Sigmoid colon (tissue), 7 donors: ENCODE measurements around the gene WASHC4. TPM values are rescaled to one million over a fixed set of nuclear protein-coding genes. Genes with fewer than 3 reads are reported as not detected.

ENCODE experiments used
- DNase-seq: peaks from one replicate; pipeline ENCODE4 v3.0.0-alpha.2; 2019
- H3K27ac ChIP-seq, 4 donors: fragments of 200-600 bp; sonication (generic); one replicate each; pipeline ENCODE4 v1.5.1; 2016 to 2019; ENCODE audit warnings: mild to moderate bottlenecking in 1 of 4
- H3K27me3 ChIP-seq, 3 donors: fragments of 200-600 bp; sonication (generic); one replicate each; pipeline ENCODE4 v1.5.1; 2019; ENCODE audit warnings: mild to moderate bottlenecking in 1 of 3
- H3K36me3 ChIP-seq, 4 donors: fragments of 200-600 bp; sonication (generic); one replicate each; pipeline ENCODE4 v1.5.1; 2016 to 2019
- H3K4me1 ChIP-seq, 4 donors: fragments of 200-600 bp; sonication (generic); one replicate each; pipeline ENCODE4 v1.5.1; 2017 to 2019
- H3K4me3 ChIP-seq, 4 donors: fragments of 200-600 bp; sonication (generic); one replicate each; pipeline ENCODE4 v1.5.1; 2017 to 2019; ENCODE audit warnings: mild to moderate bottlenecking in 2 of 4, moderate library complexity in 1 of 4
- H3K9me3 ChIP-seq, 4 donors: fragments of 200-600 bp in 3 of 4; sonication (generic) in 3 of 4; one replicate each; pipeline versions ENCODE4 v1.5.1 to v1.6.1; 2013 to 2019
- CTCF ChIP-seq, 4 experiments: fragments of 450-650 bp in 3 of 4; fragments of 200-600 bp in 1 of 4; IDR thresholded peaks; one replicate each; pipeline ENCODE4 v1.5.1; 2016 to 2019; ENCODE audit warnings: antibody characterized with exemption in 4 of 4, mild to moderate bottlenecking in 3 of 4, moderate library complexity in 2 of 4
- EP300 ChIP-seq, 4 donors: sonication (generic); formaldehyde crosslinking; IDR thresholded peaks; one replicate each; pipeline ENCODE4 v1.6.1; 2017; ENCODE audit warnings: antibody characterized with exemption in 4 of 4
- POLR2A ChIP-seq, 2 donors: fragments of 450-650 bp; IDR thresholded peaks; one replicate each; pipeline ENCODE4 v1.6.1; 2016; ENCODE audit warnings: antibody characterized with exemption in 2 of 2, mild to moderate bottlenecking in 2 of 2, moderate library complexity in 2 of 2
- POLR2AphosphoS5 ChIP-seq, 4 donors: sonication (generic); formaldehyde crosslinking; IDR thresholded peaks; one replicate each; pipeline ENCODE4 v1.6.1; 2017; ENCODE audit warnings: antibody characterized with exemption in 4 of 4
- WGBS, 2 donors: extraction: QIAGEN DNeasy Blood & Tissue Kit; methylation state at CpG; one replicate each; pipeline ENCODE4 v1.1.7; 2013; 5-methylcytosine and 5-hydroxymethylcytosine counted together
- intact Hi-C: fragments of 100-400 bp; cut with DNase I; formaldehyde crosslinking; loops from one replicate; pipeline ENCODE4 v1.15.1; 2023
- polyA plus RNA-seq, 3 donors: library from polyadenylated mRNA; stranded (reverse); fragments of 200-250 nt; gene quantifications; one replicate each; pipeline ENCODE4 v1.2.3, GENCODE V29; 2013
- total RNA-seq, 4 donors: library from RNA; depleted of rRNA; stranded (reverse); fragments of >200 nt; gene quantifications; one replicate each; pipeline ENCODE4 v1.1.0, GENCODE V29; 2016
- donor health status: healthy with polysubstance abuse.
- donor health status: Bipolar disorder and iron deficiency.
- donor health status: healthy.

The WASHC4 gene
- total and polyA plus RNA-seq, 7 donors, result 9.6 to 64.3 (median 43.3) TPM

DNA sequence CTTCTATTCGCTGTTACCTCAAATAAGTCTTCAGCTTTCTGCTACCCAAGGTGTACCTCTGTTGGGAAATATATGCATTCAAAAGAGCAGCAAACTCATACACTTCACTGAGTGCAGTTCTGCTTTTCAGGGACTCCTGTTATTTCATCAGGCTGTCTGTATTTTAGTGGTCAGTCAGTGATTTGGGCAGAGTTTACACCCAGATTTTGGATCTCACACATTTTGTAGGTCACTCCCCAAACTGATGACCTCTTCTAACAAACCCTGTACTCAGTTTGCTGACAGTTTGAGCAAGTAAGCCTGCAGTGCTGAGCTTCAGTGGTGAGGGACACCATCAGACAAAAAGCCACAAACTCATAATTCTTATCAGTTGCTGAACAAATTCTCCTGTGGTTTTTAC is 8.2 kb upstream of the WASHC4 start:
- Histone ChIP-seq H3K4me3 (no peak overlapping the region), H3K9me3 (no peaks in the 10 kb centered on the region), H3K27me3 (no peaks in the 10 kb centered on the region), H3K36me3 (no peaks in the 10 kb centered on the region), H3K4me1 (no peaks in the 10 kb centered on the region), H3K27ac (no peak overlapping the region)
- intact Hi-C loops, result no loop called here
- TF ChIP-seq POLR2A (IDR thresholded peaks at IDR 0.05) (no peak), EP300 (IDR thresholded peaks at IDR 0.05) (no peak), CTCF (IDR thresholded peaks at IDR 0.05) (no peak), POLR2AphosphoS5 (IDR thresholded peaks at IDR 0.05) (no peak)
- DNase-seq, result no peak
- 92 to 93% methylated on average over 1 of the region's 1 CpG for WGBS, 2 donors

DNA sequence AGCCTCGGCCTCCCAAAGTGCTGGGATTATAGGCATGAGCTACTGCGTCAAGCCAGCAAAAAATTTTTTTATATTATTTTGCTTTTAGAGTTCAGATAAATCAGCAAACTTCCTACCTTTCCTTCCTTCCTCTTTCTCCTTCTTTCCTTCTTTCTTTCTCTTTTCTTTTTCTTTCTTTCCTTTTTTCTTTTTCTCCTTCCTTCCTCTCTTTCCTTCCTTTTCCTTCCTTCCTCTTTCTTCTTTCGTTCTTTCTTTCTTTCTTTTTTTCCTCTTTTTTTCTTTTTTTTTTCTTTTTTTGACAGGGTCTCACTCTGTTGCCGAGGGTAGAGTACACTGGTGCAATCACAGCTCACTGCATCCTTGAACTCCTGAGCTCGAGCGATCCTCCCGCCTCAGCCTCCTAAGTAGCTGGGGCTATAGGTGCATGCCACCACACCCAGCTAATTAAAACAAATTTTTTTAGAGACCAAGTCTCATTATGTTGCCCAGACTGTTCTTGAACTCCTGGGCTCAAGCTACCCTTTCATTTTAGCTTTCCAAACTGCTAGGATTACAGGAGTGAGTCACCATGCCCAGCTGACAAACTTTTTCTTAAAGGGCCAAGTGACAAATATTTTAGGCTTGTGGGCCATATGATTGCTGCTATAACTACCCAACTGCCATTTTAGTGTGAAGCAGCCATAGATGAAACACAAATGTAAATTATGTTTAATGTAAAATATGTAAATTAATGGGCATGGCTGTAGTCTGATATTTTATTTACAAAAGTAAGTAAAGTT is 7.1 kb upstream of the WASHC4 start:
- H3K27ac ChIP-seq, result no peak overlapping the region
- H3K27me3 ChIP-seq, result no peaks in the 10 kb centered on the region
- DNase-seq, result no peak
- TF ChIP-seq POLR2AphosphoS5 (IDR thresholded peaks at IDR 0.05), result no peak
- no peak for TF ChIP-seq CTCF (IDR thresholded peaks at IDR 0.05)
- TF ChIP-seq EP300 (IDR thresholded peaks at IDR 0.05), result no peak
- TF ChIP-seq POLR2A (IDR thresholded peaks at IDR 0.05), result no peak
- no peaks in the 10 kb centered on the region for H3K36me3 ChIP-seq
- H3K4me3 ChIP-seq, result no peak overlapping the region
- 78 to 84% methylated on average over 7 of the region's 7 CpGs for WGBS, 2 donors
- H3K9me3 ChIP-seq, result no peaks in the 10 kb centered on the region
- intact Hi-C loops, result no loop called here
- no peaks in the 10 kb centered on the region for H3K4me1 ChIP-seq

DNA sequence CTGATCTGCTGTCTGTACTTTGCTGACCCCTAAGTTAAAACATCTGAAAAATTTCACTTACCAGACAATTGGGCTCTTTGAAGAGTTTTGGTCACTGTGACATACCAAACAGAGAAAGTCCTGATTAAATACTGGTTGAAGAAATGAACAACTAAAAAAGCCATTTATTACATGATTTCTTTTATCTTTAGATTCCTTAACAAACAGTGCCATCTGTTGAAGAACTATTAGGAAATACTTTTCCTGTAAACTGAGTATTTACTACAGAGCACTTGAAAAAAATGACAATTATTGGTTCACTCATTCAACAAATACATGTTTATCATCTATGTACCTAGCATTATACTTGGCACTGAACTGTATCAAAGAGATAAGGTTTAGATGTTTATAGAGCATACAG is 6.5 kb upstream of the WASHC4 start:
- intact Hi-C loops, result no loop called here
- H3K27ac ChIP-seq, result no peak overlapping the region
- H3K4me3 ChIP-seq, result no peak overlapping the region
- no peak for DNase-seq
- no peaks in the 10 kb centered on the region for H3K4me1 ChIP-seq
- no peaks in the 10 kb centered on the region for H3K9me3 ChIP-seq
- TF ChIP-seq POLR2AphosphoS5 (IDR thresholded peaks at IDR 0.05) (no peak), POLR2A (IDR thresholded peaks at IDR 0.05) (no peak), EP300 (IDR thresholded peaks at IDR 0.05) (no peak), CTCF (IDR thresholded peaks at IDR 0.05) (no peak)
- H3K27me3 ChIP-seq, result no peaks in the 10 kb centered on the region
- H3K36me3 ChIP-seq, result no peaks in the 10 kb centered on the region

- Histone ChIP-seq H3K27me3 (no peaks in the 10 kb centered on the region), H3K4me3 (no peak overlapping the region), H3K9me3 (no peaks in the 10 kb centered on the region), H3K36me3 (no peaks in the 10 kb centered on the region), H3K27ac (no peak overlapping the region), H3K4me1 (peaks cover 0 to 7% (median 3%) of the 10 kb centered on the region in 4 donors)
- intact Hi-C loops, result no loop called here
- DNase-seq, result no peak
- TF ChIP-seq POLR2A (IDR thresholded peaks at IDR 0.05) (no peak), EP300 (IDR thresholded peaks at IDR 0.05) (no peak), CTCF (IDR thresholded peaks at IDR 0.05) (no peak), POLR2AphosphoS5 (IDR thresholded peaks at IDR 0.05) (no peak)
Observed at GRCh38 chr12:105102673-105103072, 4.9 kb upstream of the WASHC4 start.

- TF ChIP-seq CTCF (IDR thresholded peaks at IDR 0.05) (no peak), EP300 (IDR thresholded peaks at IDR 0.05) (no peak), POLR2AphosphoS5 (IDR thresholded peaks at IDR 0.05) (no peak), POLR2A (IDR thresholded peaks at IDR 0.05) (no peak)
- no peak overlapping the region for H3K27ac ChIP-seq
- intact Hi-C loops, result no loop called here
- H3K27me3 ChIP-seq, result no peaks in the 10 kb centered on the region
- DNase-seq, result no peak
- H3K36me3 ChIP-seq, result no peaks in the 10 kb centered on the region
- peaks cover 0 to 19% (median 16%) of the 10 kb centered on the region in 4 donors for H3K4me1 ChIP-seq
- no peak overlapping the region for H3K4me3 ChIP-seq
- H3K9me3 ChIP-seq, result no peaks in the 10 kb centered on the region
- WGBS, 2 donors, result 90 to 91% methylated on average over 1 of the region's 1 CpG
Observed at GRCh38 chr12:105104762-105105161, 2.8 kb upstream of the WASHC4 start.
